ENCODE results near the gene CERCAM.
"Not testable (repeated sequence)": the region's sequence is repeated elsewhere in the genome, so short reads cannot be mapped to it uniquely, and the experiment has no call there.

Gene CERCAM

GRCh38 chr9:128393970-128394369, 26.7 kb upstream of the CERCAM start:
- no peak for FAIRE-seq

- no peak for FAIRE-seq
Measured at GRCh38 chr9:128394379-128395168, 26.1 kb upstream of the CERCAM start.

GRCh38 chr9:128396970-128397613, 23.6 kb upstream of the CERCAM start:
- no peak for FAIRE-seq

- no peak for FAIRE-seq
Measured at GRCh38 chr9:128397831-128398230, 22.8 kb upstream of the CERCAM start.

- FAIRE-seq: no peak
Measured at GRCh38 chr9:128399861-128400260, 20.8 kb upstream of the CERCAM start.

- no peak for FAIRE-seq
Measured at GRCh38 chr9:128404560-128404959, 16.1 kb upstream of the CERCAM start.

GRCh38 chr9:128405077-128405779, 15.4 kb upstream of the CERCAM start:
- FAIRE-seq: no peak

GRCh38 chr9:128405780-128406171, 14.9 kb upstream of the CERCAM start:
- FAIRE-seq: no peak

- FAIRE-seq: no peak
Measured at GRCh38 chr9:128406848-128407391, 13.7 kb upstream of the CERCAM start.

GRCh38 chr9:128408963-128409431, 11.7 kb upstream of the CERCAM start:
- no peak for FAIRE-seq

GRCh38 chr9:128409450-128409849, 11.2 kb upstream of the CERCAM start:
- FAIRE-seq: no peak

- no peak for FAIRE-seq
Measured at GRCh38 chr9:128409978-128410377, 10.7 kb upstream of the CERCAM start.

- no peak for FAIRE-seq
Measured at GRCh38 chr9:128411364-128412119, 9.1 kb upstream of the CERCAM start.

- FAIRE-seq: no peak
Measured at GRCh38 chr9:128412120-128412790, 8.4 kb upstream of the CERCAM start.

GRCh38 chr9:128413728-128414127, 6.9 kb upstream of the CERCAM start:
- FAIRE-seq: not testable (repeated sequence)

GRCh38 chr9:128414461-128414860, 6.2 kb upstream of the CERCAM start:
- FAIRE-seq: no peak

- FAIRE-seq: no peak
Measured at GRCh38 chr9:128415281-128415680, 5.4 kb upstream of the CERCAM start.

- FAIRE-seq: no peak
Measured at GRCh38 chr9:128416014-128416413, 4.6 kb upstream of the CERCAM start.

GRCh38 chr9:128416432-128417019, 4.1 kb upstream of the CERCAM start:
- FAIRE-seq: no peak

GRCh38 chr9:128419061-128419925, 1.4 kb upstream of the CERCAM start:
- FAIRE-seq: no peak
